HL-60 (cell line): ENCODE results near the gene DDTL.

Experiments
- CTCF ChIP-seq: IDR thresholded peaks from one replicate; pipeline ENCODE4 v1.5.1; 2011; ENCODE audit warnings: low read length, control low read depth, inconsistent platforms; ENCODE audit not compliant: insufficient read depth
- REST ChIP-seq: IDR thresholded peaks from 2 replicates; pipeline ENCODE4 v1.6.1; 2012; ENCODE audit warnings: low read depth; ENCODE audit not compliant: insufficient replicate concordance

GRCh38 chr22:24009227-24010017, 42.7 kb downstream of the DDTL start:
- TF ChIP-seq REST (no peak), CTCF (no peak)
